Tibial artery (tissue), 4 donors: ENCODE results near the gene DISC1.

Experiments
- DNase-seq, 2 donors: peaks; one replicate each; pipeline ENCODE4 v3.0.0-alpha.2; 2019
- H3K27ac ChIP-seq, 2 donors: fragments of 200-600 bp; sonication (generic) in 1 of 2; 1 replicate in 1 of 2; 2 replicates in 1 of 2; pipeline ENCODE4 v1.5.1; 2018 to 2019; ENCODE audit warnings: mild to moderate bottlenecking in 1 of 2
- H3K27me3 ChIP-seq, 2 donors: fragments of 200-600 bp; sonication (generic) in 1 of 2; one replicate each; pipeline versions ENCODE4 v1.5.1 to v1.6.0; 2016 to 2019
- H3K36me3 ChIP-seq, 3 donors: fragments of 200-600 bp; sonication (generic) in 2 of 3; one replicate each; pipeline ENCODE4 v1.5.1; 2016 to 2019; ENCODE audit warnings: mild to moderate bottlenecking in 2 of 3
- H3K4me1 ChIP-seq, 4 donors: fragments of 200-600 bp; sonication (generic) in 2 of 4; 1 replicate in 3 of 4; 2 replicates in 1 of 4; pipeline ENCODE4 v1.5.1; 2016 to 2019
- H3K4me3 ChIP-seq, 2 donors: fragments of 200-600 bp; sonication (generic) in 1 of 2; 1 replicate in 1 of 2; 2 replicates in 1 of 2; pipeline ENCODE4 v1.5.1; 2018 to 2019; ENCODE audit warnings: mild to moderate bottlenecking in 2 of 2
- H3K9me3 ChIP-seq, 3 donors: fragments of 200-600 bp; sonication (generic) in 1 of 3; one replicate each; pipeline ENCODE4 v1.5.1; 2016 to 2019
- intact Hi-C: fragments of 100-400 bp; cut with DNase I; formaldehyde crosslinking; loops from one replicate; pipeline ENCODE4 v1.15.0; 2023; ENCODE audit warnings: low total_unique reads
- TF ChIP-seq, protein P1 (sequence below), 2 experiments: fragments of 200-600 bp in 1 of 2; fragments of 450-650 bp in 1 of 2; IDR thresholded peaks; one replicate each; pipeline ENCODE4 v1.5.1; 2017 to 2019; ENCODE audit warnings: antibody characterized with exemption in 2 of 2, mild to moderate bottlenecking in 1 of 2, moderate library complexity in 1 of 2

Gene DISC1

DNA sequence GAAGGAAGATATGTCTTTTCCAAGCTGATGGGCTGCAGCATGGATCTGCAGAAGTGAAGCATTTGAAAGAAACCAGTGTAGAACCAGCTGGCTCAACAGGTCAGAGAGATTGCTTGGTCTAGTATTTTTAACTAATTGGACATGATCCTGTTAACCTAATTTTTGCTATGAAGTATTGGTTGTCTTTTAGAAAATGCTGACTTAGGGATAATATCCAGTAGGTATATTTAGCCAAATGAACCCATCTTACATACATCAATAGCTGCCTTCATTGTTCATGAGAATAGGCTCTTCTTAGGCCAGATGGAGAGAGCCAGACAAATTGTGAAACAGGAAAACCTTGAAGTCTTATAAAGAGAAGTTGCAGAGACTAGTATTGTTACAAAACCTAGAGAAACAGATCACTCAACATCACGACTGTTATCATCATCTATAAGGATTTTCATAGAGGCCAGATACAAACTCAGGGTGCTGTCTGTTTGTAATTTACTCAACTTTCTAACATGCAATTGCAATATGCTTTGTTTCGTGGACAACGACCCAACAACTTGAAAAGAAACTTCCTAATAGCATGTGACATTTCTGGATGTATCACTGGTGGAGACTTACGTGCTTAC is 148.2 kb downstream of the DISC1 start:
- intact Hi-C loops, result no loop called here
- H3K27ac ChIP-seq, result no peak overlapping the region
- TF ChIP-seq, protein P1, sequence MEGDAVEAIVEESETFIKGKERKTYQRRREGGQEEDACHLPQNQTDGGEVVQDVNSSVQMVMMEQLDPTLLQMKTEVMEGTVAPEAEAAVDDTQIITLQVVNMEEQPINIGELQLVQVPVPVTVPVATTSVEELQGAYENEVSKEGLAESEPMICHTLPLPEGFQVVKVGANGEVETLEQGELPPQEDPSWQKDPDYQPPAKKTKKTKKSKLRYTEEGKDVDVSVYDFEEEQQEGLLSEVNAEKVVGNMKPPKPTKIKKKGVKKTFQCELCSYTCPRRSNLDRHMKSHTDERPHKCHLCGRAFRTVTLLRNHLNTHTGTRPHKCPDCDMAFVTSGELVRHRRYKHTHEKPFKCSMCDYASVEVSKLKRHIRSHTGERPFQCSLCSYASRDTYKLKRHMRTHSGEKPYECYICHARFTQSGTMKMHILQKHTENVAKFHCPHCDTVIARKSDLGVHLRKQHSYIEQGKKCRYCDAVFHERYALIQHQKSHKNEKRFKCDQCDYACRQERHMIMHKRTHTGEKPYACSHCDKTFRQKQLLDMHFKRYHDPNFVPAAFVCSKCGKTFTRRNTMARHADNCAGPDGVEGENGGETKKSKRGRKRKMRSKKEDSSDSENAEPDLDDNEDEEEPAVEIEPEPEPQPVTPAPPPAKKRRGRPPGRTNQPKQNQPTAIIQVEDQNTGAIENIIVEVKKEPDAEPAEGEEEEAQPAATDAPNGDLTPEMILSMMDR (IDR thresholded peaks at IDR 0.05), result no peak

DNA sequence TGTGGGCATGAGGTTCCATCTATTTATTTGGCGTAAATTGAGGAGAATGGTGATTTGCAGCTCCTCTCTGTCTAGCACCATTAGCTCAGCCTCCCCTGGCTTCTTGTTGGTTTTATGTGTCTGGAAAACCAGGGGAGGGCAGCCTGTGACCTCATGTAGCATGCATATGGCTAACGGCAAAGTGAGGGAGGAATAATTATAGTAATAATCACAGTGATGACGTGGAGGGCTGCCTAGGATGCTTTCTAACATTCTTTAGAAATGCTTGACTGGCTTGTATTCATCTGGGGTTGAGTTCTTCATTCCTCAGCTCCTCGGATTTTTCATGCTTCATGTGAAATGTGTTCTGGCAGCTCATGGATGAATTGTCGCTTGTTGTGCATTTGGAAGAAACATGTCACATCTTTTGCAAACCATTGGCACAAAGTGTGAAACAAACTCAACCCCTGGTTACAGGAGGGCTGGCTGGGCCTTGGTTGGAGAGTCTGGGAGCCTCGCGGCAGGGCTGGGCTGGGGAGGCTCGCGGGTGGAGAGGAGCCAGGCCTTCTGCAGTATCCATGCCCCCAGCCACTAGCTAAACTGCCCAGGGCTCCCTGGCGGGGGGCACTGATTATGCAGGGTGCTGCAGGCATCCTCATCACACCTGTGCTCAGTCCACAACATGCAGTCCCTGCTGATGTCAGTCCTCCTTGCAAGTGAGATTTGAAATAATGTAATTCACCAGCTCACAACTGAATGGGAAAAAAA is 149.6 kb downstream of the DISC1 start:
- intact Hi-C loops, result no loop called here
- Histone ChIP-seq H3K9me3 (no peaks in the 10 kb centered on the region), H3K36me3 (peaks cover 0 to 4% (median 2%) of the 10 kb centered on the region in 3 donors), H3K4me3 (no peak overlapping the region), H3K27ac (no peak overlapping the region), H3K27me3 (no peaks in the 10 kb centered on the region), H3K4me1 (peaks cover 0 to 14% (median 5%) of the 10 kb centered on the region in 4 donors)
- TF ChIP-seq, protein P1 (IDR thresholded peaks at IDR 0.05), result no peak
- no peak for DNase-seq

More for the DNA sequence above, 148.2 kb downstream of the DISC1 start:
- peaks cover 0 to 6% (median 4%) of the 10 kb centered on the region in 3 donors for H3K36me3 ChIP-seq
- no peak for DNase-seq
- H3K27me3 ChIP-seq, result no peaks in the 10 kb centered on the region
- no peaks in the 10 kb centered on the region for H3K9me3 ChIP-seq
- no peak overlapping the region for H3K4me3 ChIP-seq
- peaks cover 0 to 14% (median 5%) of the 10 kb centered on the region in 4 donors for H3K4me1 ChIP-seq

DNA sequence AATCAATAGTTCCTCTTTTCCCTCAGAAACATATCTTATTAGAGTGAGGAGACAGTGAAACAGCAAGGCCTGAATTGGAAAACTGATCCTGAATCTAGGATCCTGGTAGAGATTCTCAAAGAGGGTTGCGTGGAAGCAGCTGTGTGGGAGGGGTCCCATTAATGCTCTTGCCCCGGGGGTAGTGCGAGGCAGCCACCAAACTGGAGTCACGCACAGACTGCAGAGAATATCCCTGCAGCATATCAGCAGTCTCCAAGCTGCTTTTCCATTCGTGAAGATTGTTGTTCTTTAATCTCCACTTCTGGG is 150.1 kb downstream of the DISC1 start:
- H3K27ac ChIP-seq, result no peak overlapping the region
- peaks cover 0 to 14% (median 5%) of the 10 kb centered on the region in 4 donors for H3K4me1 ChIP-seq
- no peak overlapping the region for H3K4me3 ChIP-seq
- H3K27me3 ChIP-seq, result no peaks in the 10 kb centered on the region
- no peak for DNase-seq
- no peaks in the 10 kb centered on the region for H3K9me3 ChIP-seq
- TF ChIP-seq, protein P1 (IDR thresholded peaks at IDR 0.05), result no peak
- H3K36me3 ChIP-seq, result peaks cover 0 to 4% (median 0%) of the 10 kb centered on the region in 3 donors
- intact Hi-C loops, result no loop called here

DNA sequence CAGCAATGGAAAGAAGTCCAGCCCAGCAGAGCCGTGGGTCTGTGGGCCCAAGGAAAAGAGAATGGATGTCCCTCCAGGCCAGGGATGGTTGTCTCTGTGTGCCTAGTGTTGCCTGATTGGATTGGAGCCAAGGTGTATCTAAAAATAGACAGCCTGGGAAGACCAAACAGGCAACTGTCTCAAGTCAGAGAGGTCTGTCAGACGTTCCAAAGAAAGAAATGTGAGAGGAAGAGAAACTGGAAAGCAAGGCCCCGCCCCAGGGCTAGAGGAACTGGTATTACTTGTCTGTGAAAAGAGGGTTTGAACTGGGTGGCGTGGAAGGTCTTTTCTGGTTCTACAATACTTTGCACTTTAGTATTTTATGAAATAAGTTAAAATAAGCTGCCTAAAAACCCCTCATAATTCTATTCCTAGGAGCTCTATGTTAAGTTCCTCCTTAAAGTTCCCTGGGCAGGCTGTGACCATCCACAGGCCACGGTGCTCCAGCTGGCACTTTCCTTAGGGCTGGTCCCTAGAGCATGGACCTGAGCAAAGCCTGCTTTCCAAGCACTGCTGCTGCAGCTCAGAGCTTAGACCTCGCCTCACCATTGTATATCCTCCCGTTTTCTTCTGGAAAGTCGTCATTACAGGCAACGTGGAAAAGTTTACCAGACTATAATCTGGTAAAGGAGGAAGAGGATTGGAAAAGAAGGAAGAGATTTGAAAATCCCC is 151.6 kb downstream of the DISC1 start:
- Histone ChIP-seq H3K9me3 (no peaks in the 10 kb centered on the region), H3K4me3 (no peak overlapping the region), H3K4me1 (peaks cover 0 to 14% (median 5%) of the 10 kb centered on the region in 4 donors), H3K36me3 (no peaks in the 10 kb centered on the region), H3K27ac (no peak overlapping the region), H3K27me3 (no peaks in the 10 kb centered on the region)
- DNase-seq, result peak in 1 of 2 donors; percentile 59
- intact Hi-C loops, result no loop called here
- TF ChIP-seq, protein P1 (IDR thresholded peaks at IDR 0.05), result no peak

DNA sequence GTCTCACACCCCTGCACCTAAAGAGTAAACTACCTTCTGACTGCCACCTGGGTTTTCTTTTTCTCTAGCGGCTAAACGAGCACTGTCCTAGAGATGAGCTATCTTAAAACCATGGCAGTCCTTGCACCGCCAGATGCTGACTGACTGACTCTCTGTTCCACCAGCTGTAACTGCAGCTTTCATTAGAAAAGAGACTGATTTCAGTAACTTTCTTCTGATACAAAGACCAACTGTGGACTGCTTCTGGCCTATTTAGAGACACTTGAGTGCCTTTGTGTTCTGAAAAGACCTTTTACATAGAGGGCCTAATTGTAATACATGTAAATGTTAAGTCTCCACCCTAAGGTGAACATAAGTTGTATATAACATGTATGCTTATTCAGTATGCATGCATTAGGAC is 152.5 kb downstream of the DISC1 start:
- H3K4me1 ChIP-seq, result peaks cover 0 to 14% (median 5%) of the 10 kb centered on the region in 4 donors
- TF ChIP-seq, protein P1 (IDR thresholded peaks at IDR 0.05), result no peak
- DNase-seq, result no peak
- no peak overlapping the region for H3K4me3 ChIP-seq
- no peak overlapping the region for H3K27ac ChIP-seq
- no peaks in the 10 kb centered on the region for H3K9me3 ChIP-seq
- intact Hi-C loops, result no loop called here
- H3K36me3 ChIP-seq, result no peaks in the 10 kb centered on the region
- no peaks in the 10 kb centered on the region for H3K27me3 ChIP-seq
